ENCODE measurements around the gene SLC32A1.

SLC32A1 gene

GRCh38 chr20:38725931-38726803 lies 1.9 kb downstream of the SLC32A1 start:
- no peak for DNase-seq (ENCODE audit: low read depth in 2 of 2)

DNA sequence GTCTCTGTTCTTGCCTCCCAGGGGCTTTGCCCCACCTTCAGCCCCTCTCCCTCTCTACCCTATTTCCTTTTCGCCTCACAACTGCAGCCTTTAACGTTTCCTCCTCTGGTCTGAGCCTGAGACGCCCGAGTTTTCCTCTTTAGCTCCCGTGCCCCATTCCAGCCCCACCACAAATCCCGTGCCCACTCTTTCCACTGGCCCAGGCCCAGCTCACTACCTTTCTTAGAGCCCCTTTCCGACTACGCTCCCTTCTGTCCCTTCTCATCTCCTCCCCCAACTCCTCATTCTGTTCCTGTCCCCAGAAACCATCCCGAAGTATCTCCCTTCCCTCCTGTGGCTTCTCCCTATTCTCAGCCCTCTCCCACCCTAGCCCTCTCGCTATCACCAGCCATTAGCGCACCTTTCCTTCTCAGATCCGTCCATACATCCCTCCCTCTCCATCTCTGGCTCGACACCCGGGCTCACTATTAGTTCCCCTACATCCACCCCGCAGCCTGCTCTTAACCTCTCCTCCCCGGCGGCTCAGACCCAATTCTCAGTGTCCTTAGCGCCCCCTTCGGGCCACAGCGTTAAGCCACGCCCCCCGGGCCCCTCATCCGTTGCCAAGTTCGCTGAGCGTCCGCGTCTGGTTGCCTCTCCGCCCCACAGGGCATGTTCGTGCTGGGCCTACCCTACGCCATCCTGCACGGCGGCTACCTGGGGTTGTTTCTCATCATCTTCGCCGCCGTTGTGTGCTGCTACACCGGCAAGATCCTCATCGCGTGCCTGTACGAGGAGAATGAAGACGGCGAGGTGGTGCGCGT lies 2.7 kb downstream of the SLC32A1 start:
- DNase-seq (ENCODE audit: low read depth in 2 of 2) = peak in 1 of 2 donors; percentile 25

GRCh38 chr20:38727607-38728190 lies 3.4 kb downstream of the SLC32A1 start:
- DNase-seq (ENCODE audit: low read depth in 2 of 2) = no peak

- DNase-seq (ENCODE audit: low read depth in 2 of 2) = no peak
Observed at GRCh38 chr20:38728191-38728781, 4.0 kb downstream of the SLC32A1 start.

- no peak for DNase-seq (ENCODE audit: low read depth in 2 of 2)
Observed at GRCh38 chr20:38728911-38729642, 4.8 kb downstream of the SLC32A1 start.

GRCh38 chr20:38729767-38730166 lies 5.5 kb downstream of the SLC32A1 start:
- no peak for DNase-seq (ENCODE audit: low read depth in 2 of 2)

DNA sequence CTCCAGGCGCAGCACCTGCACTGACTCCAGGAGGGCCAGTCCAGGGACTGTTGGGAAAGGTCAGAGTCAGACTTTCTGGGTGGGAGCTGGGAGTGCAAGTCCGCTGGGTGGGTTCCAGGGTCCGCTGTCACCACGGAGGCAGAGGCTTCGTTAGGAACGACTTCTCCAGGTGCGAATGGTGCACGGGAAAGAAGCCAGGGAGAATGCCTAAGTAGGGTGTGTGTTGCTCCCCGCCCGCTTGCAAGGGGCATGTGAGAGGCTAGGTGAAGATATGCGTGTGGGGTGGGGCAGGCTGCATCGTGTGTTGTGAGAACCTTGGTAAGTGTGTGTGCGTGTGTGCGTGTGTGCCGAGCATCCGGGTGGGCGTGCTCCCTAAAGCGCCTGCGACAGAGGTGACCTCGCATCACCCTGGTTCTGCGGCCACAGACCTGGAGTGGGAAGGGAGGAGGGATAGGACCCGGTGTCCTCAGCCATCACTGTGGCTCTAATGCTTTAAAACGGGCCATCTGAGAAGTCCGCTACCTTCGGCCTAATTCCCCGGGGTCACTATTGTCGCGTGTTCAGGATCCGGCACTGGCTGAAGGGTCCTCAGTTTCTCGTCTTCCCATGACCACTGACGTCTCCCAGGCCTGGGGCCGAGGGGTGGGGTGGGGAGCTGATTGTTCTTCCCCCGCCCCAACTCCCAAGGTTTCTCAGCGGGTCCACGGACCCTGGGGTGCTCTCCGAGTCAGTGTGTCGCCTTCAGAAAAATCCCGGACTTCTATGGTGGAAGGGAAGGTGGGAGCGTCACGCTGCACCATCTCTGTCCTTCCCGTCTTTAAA lies 6.1 kb downstream of the SLC32A1 start:
- no peak for DNase-seq (ENCODE audit: low read depth in 2 of 2)

DNA sequence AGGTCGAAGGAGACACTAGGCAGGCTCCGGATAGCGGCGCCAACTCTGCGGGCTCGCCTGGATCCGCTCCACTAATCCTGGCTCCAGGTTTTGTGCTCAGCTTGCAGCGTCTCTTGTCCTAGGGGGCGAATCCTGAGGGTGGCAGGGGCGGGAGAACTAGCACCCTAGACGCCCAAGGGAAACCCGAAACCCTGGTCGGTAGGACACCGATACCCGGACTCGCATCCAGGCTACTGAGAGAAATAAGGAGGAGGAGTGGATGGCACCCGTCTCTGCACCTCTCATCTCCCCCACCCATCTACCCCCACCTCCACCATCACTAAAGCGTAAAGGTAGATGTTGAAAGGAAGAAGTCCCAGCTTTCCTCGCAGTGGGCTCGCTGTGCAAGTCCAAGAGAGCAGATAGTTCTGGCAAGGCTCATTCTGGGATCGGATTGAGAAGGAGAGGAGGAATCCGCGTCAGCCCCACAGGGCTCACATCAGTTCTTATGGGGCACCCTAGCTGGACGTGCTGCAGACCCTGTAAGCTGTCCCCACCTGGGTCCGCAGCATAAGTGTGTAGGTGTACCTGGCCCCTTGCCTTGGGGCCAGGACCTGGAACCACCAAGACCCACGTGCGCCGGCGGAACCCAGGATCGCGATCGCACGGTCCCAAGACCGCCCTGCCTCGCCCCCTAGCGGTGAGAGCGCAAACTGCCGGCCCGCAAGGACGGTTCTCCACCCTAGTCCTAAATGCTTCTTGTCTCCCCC lies 6.9 kb downstream of the SLC32A1 start:
- DNase-seq (ENCODE audit: low read depth in 2 of 2) = peak; percentile 54 to 72

DNA sequence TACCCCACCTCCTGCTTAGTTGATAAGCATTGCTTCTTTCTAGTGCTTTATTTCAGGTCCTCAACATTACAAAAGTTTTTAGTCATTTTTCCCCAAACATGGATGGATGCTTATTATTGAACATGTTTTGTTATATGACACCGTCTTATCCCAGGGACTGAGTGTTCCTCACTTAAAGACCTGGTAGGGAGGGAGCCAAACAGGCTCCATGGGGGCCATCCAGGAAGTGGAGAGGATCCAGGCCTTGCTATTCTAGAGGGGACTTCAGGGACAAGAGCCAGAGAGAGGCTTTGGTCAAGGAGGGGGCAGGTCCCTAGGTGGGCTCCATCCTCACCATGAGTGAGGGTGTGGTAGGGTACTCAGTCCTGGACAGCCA lies 7.4 kb downstream of the SLC32A1 start:
- no peak for DNase-seq (ENCODE audit: low read depth in 2 of 2)

- no peak for DNase-seq (ENCODE audit: low read depth in 2 of 2)
Observed at GRCh38 chr20:38732981-38733380, 8.7 kb downstream of the SLC32A1 start.

- no peak for DNase-seq (ENCODE audit: low read depth in 2 of 2)
Observed at GRCh38 chr20:38735172-38735571, 10.9 kb downstream of the SLC32A1 start.

GRCh38 chr20:38737887-38738286 lies 13.6 kb downstream of the SLC32A1 start:
- no peak for DNase-seq (ENCODE audit: low read depth in 2 of 2)

GRCh38 chr20:38745757-38746156 lies 21.5 kb downstream of the SLC32A1 start:
- no peak for DNase-seq (ENCODE audit: low read depth in 2 of 2)

- DNase-seq (ENCODE audit: low read depth in 2 of 2) = no peak
Observed at GRCh38 chr20:38747495-38748096, 23.3 kb downstream of the SLC32A1 start.

- DNase-seq (ENCODE audit: low read depth in 2 of 2) = peak; percentile 94 to 97
Observed at GRCh38 chr20:38748097-38748860, 24.0 kb downstream of the SLC32A1 start, which contains the start of gene ACTR5. Gene ACTR5, plus strand, starts transcription at chr20:38748460. Its CDS starts 19 bp downstream, at chr20:38748479.

- DNase-seq (ENCODE audit: low read depth in 2 of 2) = no peak
Observed at GRCh38 chr20:38748861-38749149, 24.5 kb downstream of the SLC32A1 start.

GRCh38 chr20:38751360-38751976 lies 27.2 kb downstream of the SLC32A1 start:
- DNase-seq (ENCODE audit: low read depth in 2 of 2) = no peak

DNA sequence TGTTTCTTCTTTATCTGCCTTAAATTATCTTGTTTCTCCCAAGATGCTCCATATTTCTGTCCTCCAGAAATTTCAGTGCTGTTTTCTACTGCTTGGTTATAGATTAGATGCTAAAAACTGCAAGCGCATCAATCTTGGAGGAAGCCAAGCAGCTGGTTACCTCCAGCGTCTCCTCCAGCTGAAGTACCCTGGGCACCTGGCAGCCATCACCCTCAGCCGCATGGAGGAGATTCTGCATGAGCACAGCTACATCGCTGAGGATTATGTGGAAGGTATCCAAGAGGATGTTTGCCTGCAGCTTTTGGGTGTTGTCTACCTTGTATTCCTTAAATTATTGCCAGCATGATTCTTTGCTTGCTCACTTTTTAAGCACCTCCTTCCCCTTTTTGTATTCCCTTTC lies 27.7 kb downstream of the SLC32A1 start:
- no peak for DNase-seq (ENCODE audit: low read depth in 2 of 2)
